HG03432 (cell line): ENCODE data around the gene UFSP2.
"Not testable (repeated sequence)": the region's sequence is repeated elsewhere in the genome, so short reads cannot be mapped to it uniquely, and the experiment has no call there.

Source experiments
- ATAC-seq: cut with Tn5 transposase; IDR thresholded peaks from one replicate; pipeline ENCODE4 v1.9.1; 2021; ENCODE audit warnings: mild to moderate bottlenecking, moderate library complexity; ENCODE audit not compliant: unreplicated experiment

The UFSP2 gene

DNA sequence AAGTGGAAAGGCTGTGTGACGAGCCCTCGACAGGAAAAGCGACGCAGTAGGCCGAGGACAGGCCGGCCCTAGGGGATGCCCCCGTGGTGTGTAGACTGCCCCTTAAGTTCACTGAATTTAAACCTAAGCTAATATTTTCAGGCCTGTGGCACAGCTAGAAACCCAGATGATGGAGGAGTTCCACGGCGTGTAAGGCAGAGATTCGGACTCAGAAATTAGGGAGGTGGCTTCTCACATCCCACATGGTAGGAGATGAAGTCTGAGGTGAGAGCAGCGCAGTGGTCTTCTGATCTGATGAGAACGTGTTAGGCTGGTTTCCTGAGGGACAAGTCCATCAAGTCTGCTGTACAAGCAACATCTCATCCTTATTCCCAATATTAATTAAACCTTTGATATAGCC is 37.8 kb downstream of the UFSP2 start:
- no peak for ATAC-seq

DNA sequence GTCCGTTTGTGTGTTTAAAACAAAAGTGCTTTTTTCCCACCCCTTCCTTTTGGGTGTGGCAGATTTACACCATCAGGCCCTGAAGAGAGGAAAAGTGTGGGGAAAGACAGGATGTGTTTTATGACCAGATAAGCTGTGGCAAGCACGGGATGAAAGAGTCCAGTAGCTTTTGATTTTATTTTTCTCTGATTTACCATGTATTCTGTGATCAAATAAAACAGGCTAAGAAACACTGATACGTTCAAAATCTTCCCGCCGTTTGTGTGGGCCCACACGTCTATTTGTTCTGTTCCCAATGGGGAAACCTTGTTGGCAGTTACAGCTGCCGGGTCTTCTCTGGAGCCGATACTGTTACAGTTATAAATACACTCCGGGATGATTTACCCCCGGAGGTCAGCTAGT is 40.8 kb downstream of the UFSP2 start:
- ATAC-seq = no peak

DNA sequence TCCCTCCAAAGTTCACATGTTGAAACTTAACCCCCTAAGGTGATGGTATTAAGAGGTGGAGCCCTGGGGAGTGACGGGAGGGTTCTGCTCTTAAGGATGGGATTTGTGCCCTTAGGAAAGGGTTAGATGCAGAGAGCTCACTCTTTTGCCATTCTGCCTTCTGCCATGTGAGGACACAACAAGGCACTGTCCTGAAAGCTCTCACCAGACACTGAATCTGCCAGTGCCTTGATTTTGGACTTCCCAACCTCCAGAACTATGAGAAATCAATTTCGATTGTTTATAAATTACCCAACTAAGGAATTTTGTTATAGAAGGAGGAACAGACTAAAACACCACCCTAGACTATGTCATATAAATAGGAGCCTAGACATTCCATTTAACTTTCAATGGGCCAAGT is 41.7 kb downstream of the UFSP2 start:
- no peak for ATAC-seq

DNA sequence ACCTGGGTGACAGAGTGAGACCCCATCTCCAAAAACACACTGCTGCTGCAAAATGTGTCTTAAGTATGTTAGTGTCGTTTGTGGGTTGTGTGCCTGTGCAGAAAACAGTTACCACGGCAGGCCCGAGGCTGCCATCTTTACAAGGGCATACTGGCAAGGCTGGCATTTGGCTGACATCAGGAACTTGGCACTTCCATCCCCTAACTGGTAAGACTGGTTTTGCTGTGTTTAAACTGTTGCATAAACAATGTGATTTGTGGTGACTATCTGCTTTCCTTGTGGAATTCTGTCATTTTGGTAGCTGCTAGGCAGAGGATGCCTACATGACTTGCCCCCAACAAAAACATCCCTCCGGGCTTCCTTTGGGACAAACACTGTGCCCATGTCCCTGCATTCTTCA is 42.3 kb downstream of the UFSP2 start:
- ATAC-seq = no peak

DNA sequence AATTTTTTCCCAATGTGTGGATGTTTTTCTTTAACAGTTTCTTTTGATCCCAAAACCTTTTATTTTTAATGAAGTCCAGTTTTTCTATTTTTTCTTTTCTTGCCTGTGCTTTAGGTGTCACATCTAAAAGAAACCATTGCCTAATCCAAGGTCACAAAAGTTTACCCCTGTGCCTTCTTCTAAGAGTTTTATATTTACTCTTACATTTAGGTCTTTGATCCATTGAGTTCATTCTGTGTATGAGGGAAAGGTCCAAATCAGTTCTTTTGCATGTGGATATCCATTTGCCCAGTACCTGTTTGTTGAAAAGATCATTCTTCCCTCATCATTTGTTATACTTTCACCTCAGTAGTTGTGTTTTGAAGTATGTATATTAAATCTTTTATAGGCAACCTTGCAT is 43.0 kb downstream of the UFSP2 start:
- ATAC-seq = no peak

DNA sequence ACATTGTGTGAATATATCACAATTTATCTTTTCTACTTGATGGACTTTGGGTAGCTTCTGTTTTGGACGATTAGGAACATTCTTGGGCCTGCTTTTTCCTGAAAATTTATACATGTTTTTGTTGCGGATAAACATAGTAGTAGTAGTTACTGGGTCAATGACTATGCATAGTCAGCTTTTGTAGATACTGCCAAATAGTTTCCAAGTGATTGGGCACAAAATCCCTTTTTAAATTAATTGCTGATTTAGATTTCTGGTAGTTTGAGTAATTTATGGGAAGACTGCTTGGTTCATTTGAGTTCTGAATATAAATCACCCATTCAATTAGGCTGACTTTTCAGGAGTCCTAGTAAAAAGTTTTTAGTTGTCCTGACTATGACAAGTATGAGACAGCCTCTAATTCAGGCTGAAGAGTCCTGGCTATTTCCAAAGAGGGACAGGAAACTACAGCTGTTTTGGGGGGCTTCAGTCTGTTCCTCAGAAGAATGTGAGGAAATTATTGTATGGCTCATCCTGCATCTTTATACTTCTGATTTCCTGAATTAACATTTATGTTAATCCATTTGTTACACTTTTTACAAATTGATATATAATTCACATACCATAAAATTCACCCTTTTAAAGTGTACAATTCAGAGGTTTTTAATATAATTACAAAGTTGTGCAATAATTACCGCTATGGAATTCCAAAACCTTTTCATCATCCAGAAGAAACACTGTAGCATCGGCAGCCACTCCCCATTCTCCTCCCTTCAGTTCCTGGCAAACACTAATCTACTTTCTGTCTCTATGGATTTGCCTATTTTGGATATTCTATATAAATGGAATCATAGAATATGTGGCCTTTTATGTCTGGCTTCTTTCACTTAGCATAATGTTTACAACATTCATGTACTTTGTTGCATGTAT is 44.2 kb downstream of the UFSP2 start:
- no peak for ATAC-seq

DNA sequence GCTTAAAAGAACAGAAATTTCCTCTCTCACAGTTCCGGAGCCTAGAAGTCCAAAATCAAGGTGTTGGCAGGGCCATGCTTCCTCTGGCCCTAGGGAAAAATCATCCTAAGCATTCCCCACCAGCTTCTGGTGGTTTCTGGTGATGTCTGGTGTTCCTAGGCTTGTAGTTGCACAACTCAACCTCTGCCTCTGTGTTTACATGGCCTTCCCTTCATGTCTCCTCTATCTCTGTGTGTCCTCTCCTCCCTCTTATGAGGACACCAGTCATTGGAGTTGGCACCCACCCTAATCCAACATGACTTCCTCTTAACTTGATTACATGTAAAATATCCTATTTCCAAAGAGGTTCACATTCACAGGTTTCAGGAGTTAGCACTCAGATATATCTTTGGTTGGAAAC is 45.4 kb downstream of the UFSP2 start:
- ATAC-seq = no peak

DNA sequence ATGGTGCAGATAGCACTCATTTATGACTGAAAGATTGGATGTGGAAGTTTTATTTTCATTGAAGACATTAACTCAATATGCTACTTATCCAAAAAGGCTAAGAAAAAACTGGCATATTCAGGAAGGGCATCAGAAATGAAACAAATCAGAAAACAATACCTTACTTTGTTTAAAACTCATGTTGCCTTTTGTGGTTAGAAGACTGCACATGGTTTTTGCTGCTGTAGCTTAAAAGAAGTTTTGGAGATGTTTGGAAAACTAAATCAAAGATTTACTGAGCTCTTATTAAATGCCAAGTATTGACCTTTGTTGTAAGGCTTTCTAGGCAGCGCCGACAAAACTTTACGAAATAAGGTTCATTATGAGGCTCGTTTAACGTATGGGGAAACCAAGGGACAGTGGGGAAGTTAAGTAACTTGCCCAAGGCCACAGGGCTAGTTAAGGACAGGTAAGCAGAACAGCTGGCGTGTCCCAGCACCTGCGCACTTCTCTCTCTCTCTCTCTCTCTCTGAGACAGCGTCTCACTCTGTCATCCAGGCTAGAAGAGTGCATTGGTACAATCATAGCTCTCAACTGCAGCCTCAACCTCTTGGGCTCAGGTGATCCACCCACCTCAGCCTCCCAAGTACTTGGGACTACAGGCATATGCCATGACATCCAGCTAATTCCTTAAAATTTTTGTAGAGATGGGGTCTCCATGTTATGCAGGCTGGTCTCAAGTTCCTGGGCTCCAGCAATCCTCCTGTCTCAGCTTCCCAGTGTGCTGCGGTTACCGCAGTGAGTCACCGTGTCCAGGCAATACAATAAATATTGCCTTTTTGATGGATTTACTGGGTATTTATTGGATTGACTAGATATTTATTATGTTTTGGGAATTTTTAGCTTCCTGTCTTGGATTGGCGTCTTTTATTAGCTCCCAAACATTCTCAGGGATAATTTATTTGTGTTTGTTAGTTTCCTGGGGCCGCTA is 46.2 kb downstream of the UFSP2 start:
- ATAC-seq = no peak

DNA sequence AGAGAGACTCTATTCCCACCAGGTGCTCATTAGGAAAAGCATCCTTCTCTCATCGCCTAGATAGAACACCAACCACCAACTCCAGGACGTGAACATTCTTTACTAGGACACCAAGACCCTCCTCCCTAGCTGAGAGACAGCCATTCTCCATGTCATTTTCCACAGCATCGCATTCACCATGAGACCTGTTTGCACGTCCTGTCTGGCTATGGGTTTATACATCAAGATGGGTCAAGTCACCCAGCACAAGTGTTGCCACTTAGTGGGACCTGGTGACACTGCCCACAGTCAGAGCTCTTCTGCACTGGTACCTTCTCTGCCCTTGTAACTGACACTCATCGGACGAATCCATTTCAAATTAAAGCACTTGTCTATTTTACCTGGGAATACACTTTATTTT is 47.5 kb downstream of the UFSP2 start:
- no peak for ATAC-seq

DNA sequence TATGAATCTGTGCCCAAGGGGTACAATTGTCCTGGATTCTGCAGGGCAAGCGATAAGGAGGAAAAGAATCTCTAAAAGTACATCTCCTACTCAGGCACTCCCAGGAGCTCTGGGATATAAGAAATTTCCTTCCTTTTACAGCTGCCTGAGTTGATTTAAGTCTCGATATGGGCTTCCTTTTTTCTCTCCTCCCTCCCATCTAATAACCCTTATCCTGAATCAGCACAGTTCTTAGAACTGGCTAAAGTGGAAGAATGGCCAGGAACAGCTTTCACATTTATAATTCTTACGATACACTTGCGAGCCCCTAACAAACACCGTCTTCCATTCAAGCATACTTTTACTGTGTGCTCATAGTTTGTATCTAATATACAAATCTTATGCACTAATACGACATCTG is 51.2 kb downstream of the UFSP2 start:
- no peak for ATAC-seq

DNA sequence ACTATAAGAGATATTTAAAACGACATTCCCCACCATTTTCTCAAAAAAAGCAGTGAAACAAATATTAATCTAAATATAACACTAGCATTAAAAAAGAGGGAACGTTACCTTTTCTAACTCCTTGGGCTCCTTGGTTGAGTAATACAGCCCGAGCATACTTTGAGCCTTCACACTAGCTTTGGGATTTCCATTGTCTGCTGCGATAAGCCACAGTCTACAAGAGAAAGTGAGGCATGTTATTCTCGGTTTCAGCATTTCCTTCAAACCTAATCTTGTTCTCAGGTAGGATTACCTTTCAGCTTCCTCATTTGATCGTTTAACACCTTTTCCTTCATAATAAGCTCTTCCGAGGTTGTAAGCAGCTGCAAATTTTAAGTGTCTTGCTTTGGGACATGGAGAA is 51.7 kb downstream of the UFSP2 start:
- ATAC-seq = no peak

DNA sequence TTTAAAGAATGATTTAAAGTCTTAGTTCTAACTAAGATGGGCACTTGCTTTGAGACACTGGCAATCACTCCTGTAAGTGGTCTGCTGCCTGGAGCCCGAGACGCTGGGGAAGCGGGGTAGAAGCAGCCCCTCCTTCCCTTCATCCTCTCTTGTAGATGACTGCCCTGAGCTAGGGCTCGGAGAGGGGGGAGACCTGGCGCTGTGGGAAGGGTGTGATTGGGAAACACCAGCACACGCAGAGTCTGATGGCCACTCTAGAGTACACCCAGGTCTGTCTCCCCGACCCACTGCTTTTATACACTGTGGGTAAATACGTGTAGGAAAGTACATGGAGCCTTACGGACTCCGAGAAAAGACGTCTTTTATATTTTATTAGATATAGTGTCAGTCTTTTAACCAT is 54.1 kb downstream of the UFSP2 start:
- no peak for ATAC-seq

DNA sequence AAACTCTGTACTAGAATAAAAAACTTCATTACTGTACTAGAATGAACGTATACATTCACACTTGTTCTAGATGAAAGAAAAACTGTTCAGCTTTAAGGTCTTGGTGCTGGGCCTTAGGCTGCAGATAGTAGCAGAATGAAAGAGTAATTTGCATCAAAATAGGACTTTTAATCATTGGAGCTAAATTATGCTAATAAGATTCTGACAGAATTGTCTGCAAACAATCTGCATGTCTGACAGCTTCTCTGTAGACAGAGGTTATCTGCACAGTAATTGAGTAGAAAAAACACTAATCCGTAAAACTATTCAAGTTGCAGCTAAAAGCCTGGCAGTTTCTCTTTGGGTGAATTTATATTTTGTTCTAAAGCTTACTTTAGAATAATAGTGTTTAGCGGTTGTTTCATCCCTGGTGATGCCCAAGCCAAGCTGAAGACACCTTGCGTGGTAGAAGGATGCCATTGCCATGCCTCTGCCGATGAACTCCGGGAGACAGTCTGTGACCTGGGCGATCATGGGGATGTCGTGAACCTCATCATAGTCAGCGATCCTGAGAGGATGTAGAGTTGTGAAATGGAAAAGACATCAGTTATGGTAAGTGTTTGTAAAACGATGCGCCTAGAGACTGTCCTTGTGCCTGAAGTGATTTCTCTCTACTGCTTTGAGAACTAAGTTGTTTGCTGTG is 55.4 kb downstream of the UFSP2 start:
- no peak for ATAC-seq

DNA sequence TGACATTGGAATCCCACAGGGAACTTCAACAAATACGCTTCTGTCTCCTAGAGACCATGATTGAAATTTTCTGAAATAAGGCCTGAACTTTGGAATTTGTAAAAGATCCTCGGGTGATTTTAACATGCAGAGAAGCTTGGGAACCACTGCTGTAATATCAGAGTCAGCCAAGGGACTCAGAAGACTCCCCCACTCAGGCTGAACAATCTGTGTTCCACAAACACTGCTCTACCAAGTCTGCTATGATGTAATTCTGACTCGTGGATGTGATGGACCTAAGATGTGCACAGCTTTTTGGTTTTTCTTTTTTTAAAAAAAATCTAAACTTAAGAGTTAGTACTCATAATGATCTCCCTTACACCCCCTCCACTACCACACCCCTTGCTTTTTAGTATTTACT is 56.0 kb downstream of the UFSP2 start:
- ATAC-seq = no peak

DNA sequence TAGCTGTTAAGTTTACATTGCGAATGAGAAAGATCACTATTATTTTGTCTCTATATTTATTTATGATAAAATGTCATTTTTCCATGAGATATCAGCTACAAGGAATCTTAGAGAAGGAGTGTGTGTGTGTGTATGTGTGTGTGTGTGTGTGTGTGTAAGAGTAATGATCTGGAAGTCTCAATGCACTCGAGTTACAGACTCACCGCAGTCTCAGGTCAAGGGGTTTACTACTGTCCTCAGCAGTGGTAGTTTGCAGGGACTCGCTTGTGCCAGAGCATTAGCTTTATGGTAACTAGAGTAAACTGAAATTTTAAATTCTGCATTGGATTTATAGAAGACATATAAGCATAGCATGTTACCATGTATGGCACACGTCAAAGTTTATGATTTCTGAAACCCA is 60.9 kb downstream of the UFSP2 start:
- no peak for ATAC-seq

DNA sequence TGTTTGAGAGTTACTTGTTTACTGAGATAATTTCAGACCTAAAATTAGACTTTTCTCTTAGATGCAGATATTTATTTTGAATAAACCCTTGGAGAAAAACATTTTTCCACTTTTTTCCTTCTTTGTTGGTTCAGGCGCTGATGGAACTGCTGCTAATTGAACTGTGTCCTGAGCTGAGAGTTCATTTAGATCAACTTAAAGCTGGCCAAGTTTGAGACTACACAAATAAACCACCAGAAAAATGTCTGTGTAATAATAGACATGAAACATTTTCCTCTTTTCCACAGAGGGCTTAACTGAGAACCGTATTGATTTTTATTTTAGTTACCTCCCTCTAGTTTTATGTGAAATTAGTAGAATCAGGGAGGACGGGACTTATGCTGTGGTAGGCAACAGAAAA is 62.5 kb downstream of the UFSP2 start:
- ATAC-seq = no peak

DNA sequence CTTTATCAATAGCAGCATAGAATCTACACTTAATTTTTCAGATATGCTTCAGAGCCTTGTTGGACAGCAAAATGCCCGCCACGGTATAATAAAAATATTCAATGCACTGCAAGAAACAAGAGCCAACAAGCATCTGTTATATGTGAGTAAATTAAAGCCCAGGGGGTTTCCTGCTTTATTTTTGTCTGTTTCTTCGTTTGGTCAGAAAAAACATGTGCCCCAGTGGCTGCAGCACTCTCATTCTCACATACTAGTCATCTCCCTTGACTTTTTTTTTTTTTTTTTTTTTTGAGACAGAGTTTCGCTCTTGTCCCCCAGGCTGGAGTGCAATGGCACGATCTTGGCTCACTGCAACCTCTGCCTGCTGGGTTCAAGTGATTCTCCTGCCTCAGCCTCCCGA is 63.2 kb downstream of the UFSP2 start:
- ATAC-seq = not testable (repeated sequence)

DNA sequence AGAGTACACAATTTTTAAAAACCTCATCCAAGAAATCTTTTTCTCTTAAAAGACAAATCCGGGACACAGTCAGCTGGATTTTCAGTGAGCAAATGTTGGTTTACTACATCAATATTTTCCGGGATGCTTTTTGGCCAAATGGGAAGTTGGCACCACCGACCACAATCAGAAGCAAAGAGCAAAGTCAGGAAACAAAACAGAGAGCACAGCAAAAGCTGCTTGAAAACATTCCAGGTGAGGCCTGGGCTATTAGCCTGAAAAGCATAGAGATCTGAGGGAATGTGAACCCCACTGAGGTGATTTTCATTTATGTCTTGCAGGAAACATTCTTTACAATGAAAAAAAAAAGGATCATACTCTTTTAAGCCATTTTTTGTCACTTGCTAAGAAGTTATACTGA is 63.9 kb downstream of the UFSP2 start:
- ATAC-seq = no peak

DNA sequence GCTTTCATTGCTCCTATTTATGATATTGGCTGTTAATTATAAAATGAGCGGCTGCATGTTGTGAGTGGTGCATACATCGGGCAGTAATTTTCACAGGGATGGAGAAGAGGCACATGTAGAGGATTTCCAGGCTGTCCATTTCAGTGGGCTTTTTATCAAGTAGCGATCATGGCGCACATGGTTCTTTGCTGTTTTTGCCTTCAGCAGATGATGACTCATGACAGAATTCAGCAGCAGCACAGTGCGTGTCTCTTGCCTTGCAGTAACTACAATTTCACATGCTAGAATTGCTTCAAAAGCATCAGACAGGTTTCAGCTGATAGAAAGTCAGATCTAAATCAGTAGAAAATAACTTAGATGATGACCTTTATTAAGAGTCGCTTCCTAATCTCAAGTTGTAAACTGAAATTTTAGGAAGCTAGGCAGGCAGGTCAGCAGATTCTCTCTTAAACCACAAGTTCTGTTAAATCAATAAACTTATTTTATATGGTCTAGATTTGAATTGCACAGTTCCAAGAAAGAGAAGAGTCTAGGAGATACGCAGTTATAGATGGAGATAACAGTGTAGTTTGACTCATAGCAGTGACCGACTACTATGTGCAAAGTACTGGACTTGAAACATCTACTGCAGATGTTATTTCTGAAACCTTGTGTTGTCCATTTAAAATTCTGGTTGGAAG is 65.9 kb downstream of the UFSP2 start:
- ATAC-seq = no peak

DNA sequence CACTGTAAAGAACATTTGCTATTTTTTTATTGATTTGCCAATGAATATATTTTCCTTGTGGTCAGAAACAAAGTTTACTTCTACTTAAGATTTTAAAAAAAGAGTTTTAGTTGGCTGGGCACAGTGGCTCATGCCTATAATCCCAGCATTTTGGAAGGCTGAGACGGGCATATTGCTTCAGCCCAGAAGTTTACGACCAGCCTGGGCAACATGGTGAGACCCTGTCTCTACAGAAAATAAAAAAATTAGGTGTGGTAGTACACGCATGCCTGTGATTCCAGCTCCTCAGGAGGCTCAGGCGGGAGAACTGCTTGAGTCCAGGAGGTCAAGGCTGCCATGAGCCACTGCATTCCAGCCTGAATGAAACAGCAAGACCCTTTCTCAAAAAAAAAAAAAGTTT is 66.8 kb downstream of the UFSP2 start:
- ATAC-seq = no peak

DNA sequence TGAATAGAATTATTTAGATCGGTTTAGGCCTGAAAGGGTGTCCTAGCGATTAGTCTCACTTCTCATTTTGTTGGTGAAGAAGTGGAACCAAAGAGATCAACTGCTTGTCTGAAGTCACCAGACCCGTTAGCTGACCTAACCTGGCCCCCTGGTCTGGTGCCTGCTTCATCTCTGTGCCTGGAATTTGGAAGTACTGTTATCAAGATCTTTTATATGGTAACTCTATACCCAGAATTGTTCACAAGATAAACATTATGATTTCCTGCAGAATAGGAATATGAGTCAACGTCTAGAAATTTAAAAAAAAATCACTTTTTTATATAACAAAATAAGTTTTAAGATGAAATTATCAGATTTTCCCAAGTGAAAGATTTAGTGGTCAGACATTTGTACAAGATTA is 67.2 kb downstream of the UFSP2 start:
- no peak for ATAC-seq
